T-helper 1 cell (primary cell): ENCODE results near the gene AMT.
A peak's percentile ranks its signal among the peaks of the same experiment; 100 is the strongest.

Source experiments
- DNase-seq, 5 donors: peaks; one replicate each; pipeline ENCODE4 v3.0.0-alpha.2; 2012 to 2020
- total RNA-seq, 4 donors: gene quantifications; one replicate each; lab custom pipeline; 2026; lab: John Stamatoyannopoulos, UW

Gene AMT
- total RNA-seq, result 0 to 0.46 (median 0.12) reads per million in 4 donors

DNA sequence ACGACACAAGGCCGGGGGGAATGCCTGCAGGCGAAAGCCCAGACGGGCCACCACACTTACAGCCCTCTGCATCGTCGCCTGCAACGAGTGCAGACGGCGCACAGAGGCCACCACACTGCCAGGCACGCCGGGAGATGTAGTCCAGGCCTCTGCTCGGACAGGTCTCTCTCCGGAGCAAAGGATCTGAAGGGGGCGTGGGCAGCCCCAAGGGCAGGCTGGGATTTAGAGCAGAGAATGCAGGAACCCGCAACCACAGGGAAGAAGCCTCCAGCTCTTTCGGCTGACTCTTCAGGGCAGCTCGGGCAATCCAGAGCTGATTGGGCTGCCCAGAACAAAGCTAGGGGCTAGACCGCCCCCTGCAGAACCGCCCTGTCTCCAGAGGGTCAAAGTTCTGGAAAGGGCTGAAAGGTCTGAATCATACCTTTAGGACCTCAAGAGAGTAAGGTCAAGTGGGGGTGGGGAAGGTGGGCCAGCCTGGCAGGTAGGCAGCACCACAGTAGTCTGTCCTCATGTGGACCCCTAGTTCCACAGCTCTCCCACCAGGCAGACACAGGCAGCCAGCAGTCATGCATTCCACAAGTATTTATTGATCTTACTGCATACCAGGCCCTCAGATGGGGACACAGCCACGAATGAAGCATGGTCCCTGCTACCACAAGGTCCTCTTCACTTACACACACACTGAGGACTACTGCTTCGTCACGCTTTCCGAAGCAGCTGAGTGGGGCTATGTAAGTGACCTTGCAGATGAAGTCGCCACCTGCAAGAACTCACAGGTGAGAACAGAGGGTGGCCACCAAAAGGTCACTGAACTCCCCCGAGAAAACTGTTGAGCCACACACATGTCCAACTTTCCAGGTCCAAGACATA is at the start of gene AMT:
AMT (minus strand) TSS at position 95 of the 870 bp plus-strand sequence; CDS start at position 72, 23 bp downstream.
- no peak for DNase-seq

- no peak for DNase-seq
These were observed 48.6 kb upstream of the AMT start for GRCh38 chr3:49470714-49471420.

DNA sequence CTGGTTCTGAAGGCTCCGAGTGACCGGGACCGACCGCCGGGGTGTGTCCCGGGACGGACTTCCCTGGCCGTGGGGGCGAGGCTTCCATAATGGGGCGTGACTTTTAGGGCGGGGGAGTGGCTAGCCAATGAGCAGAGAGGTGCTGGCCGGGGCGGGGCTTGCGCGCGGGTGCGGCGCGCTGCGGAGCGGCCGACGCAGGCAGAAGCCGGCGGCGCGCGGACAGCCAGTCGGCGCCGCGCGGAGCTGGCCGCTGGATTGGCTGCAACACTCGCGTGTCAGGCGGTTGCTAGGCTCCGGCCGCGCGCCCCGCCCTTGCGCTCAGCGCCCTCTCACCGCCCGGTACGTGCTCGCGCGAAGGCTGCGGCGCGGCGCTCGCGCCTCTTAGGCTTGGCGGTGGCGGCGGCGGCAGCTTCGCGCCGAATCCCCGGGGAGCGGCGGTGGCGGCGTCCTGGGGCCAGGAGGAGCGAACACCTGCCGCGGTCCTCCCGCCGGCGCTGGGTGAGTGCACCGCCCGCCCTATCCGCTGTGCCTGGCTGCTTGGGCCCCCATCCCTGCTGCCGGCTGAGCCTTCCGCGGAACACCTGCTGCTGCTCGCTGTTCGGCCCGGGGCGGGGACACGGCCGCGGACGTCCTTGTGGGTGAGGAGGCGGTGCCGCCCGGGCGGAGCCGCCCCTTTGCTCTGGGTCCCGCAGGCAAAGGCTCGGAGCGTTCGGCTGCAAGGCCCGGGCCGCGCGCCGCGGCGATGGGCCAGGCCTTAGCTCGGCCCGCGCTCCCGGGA is 47.9 kb upstream of the AMT start, which contains the start of gene DAG1:
DAG1 (plus strand) TSS at position 332 of the 778 bp plus-strand sequence. CDS start 40,268 bp downstream, outside the sequence.
- peak; percentile 90 to 97 (median 92) for DNase-seq

DNA sequence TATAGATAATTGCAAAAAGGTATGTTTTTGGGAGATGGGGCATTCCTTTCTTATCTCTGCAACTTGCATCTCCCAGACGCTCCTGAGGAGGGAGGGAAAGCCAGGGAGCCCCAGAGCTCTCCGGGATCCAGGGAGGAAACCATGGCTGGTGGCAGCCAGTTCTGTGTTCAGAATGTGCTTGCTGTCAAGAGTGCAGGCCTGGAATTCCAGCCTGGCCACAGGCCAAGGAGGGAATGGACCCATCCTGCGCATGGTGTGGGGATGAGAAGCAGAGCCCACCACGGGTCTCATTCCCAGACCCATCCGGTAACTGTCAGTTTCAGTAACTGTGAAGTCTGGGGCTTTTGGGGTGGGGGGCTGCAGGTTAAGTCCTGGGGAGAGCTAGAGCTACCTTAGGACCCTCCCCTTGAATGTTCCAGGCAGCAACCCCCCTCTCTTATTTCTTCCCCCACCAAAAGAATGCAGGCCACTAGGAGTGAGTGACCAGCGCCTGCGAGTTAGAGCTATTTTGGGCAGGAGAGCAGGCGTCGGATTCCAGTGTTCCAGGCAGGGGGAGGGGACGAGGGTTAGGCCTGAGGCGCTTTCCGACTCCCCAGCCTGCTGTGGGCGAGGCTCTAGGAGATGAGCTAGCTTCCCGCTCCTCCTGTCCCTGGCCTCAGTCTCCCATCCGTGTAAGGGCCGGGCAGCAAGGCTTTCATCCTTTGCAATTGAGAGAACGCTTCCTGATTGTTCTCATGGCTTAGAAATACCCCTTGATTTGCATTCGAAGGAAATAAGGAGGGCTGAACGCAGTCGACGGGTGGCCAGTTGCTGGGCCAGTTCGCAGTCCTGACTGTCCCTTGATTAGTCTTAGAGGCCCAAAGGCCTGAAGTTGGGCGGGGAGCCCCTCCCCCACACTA is 47.0 kb upstream of the AMT start:
- DNase-seq, result peak in 2 of 5 donors; percentile 1 to 15

DNA sequence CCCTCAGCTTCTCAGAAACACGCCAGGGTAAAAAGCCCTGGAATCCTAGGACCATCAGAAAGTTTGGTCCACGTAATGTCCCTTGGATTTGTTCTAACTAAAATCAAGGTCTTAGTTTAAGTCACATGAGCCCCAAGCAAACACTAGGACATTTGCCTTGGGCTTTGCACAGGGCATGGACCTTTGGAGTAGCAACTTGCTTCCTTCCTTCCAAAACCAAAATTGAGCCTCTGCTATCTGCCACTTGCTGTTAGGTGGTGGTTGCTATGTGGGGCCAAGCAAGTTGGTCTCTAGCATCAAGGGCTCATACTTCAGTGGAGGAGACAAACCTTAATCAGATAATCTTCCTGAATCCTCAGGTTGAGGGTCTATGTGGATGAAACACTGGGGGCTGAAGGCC is 43.8 kb upstream of the AMT start:
- DNase-seq, result no peak

DNA sequence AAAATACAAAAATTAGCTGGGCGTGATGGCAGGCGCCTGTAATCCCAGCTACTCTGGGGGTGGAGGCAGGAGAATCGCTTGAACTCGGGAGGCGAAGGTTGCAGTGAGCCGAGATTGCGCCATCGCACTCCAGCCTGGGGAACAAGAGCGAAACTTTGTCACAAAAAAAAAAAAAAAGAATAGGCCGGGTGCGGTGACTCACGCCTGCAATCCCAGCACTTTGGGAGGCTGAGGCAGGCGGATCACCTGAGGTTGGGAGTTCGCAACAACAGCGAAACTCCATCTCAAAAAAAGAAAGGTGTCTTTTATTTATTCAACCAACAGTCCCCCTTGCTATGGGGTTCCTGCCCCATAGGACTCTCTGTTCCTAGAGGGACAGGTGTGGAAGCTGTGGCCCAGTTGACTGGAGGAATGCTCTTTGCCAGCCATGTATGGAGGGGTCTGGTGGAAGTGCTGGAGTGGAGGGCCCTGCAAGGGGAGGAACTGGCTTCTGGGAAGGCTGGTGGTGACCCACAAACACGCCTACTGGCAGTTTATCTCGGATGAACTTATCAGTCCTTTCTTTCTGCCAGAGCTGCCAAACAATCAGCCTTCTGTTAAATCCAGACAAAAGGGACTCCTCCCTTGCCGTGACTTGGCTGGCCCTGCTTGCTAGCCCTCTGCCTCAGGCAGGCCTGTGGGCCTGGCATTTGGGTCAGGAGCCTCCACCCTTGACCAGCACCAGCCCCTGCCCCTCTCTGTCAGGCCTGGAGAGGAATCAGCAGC is 43.2 kb upstream of the AMT start:
- no peak for DNase-seq

DNA sequence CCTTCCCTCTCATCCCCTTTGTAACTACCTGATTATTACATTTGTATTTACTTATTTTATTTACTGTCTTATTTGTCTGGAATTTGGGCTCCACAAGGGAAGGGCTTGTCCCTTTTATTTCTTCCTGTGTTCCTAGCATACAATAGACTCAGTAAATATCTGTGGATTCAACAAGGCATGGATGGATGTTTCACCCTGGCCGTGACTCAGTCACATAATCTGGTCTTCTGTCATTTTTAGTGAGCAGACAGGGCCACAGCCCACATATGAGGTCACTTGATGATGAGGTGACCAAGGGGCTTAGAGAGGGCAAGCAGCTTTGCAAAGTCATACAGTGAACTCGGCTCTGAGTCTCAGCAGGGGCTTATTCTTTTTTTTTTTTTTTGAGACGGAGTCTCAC is 39.9 kb upstream of the AMT start:
- no peak for DNase-seq

- no peak for DNase-seq
These were observed 39.3 kb upstream of the AMT start for GRCh38 chr3:49461443-49462171.

DNA sequence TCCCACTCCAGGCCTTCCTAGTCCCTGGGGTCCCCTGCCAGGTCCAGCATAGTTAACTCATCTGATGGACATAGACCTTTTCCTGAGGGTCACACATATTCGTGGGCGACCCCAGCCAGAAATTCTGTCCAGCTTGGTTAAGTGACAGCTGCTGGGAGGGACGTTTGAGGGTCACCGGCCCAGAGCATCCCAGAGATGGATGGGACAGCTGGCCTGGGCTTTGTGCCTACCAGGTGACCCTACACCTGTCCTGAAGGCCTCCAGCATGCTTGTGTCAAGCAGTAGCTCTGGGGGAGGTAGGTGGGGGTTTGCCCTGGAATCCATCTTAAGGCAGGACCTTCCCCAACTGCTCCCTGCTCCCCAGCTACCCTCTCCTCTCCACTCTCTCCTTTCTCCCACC is 38.7 kb upstream of the AMT start:
- DNase-seq, result no peak

- no peak for DNase-seq
These were observed 38.1 kb upstream of the AMT start for GRCh38 chr3:49460188-49460890.

DNA sequence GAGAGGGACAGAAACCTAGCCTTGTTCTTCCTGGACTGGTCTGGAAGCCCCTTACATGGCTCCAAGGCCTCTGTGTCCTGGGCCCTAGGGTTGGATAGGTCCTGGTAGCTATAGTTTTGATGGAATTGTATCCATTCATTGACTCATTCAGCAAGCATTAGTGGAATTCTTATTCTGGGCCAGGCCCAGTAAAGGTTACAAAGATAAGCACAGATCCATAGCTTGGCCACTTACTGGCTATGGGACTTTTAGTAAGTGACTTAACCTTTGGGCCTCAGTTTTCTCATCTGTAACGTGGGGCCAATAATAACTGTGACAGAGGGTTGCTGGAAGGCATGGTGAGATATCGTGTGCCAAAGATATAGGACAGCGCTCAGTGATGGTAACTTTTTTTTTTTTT is 34.2 kb upstream of the AMT start:
- DNase-seq, result no peak

DNA sequence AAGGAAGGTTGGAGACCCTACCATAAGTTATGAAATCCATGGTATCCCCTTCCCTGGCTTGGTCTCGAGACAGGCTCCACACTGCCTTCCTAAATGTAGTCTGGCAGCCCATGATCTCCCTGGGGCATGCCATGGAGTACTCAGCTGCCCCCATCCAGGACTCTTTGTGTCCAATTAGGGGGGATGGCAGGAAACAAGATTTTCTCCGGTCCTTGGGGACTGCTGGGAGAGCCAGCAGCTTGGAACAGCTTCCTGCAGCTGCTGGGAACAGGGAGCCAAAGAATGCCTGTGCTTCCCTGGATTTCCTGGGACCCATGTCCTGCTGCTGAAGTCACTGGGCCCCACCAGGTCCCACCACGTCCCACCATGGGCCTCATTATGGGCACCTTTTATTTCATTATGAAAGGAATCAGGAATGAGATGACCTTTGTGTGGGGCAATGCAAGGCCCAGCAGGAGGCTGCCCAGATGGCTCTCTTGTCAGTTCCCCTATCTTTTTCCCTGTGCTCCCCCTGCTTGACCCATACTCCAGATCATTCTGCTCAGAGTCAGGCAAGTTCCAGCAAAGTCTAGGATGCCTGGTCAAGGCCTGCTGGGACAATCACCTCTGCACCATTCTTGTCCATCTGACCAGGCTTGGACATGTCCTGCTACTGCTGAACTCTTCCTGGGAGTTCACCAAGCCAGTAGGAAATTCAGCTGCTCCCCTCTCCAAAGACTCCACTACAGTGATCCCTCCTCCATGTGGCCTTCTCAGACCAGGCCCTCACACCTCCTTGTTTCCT is 32.8 kb upstream of the AMT start:
- no peak for DNase-seq

- DNase-seq, result no peak
These were observed 32.2 kb upstream of the AMT start for GRCh38 chr3:49454458-49454857.

DNA sequence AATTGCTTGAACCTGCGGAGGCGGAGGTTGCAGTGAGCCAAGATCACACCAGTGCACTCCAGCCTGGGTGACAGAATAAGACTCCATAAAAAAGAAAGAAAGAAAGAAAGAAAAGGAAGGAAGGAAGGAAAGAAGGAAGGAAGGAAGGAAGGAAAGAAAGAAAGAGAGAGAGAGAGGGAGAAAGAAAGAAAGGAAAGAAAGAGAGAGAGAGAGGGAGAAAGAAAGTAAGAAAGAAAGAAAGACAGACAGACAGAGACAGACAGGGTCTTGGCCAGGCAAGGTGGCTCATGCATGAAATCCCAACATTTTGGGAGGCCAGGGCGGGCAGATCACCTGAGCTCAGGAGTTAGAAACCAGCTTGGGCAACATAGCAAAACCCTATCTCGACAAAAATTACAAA is 31.3 kb upstream of the AMT start:
- DNase-seq, result no peak

- DNase-seq, result no peak
These were observed 23.1 kb upstream of the AMT start for GRCh38 chr3:49445391-49445790.

DNA sequence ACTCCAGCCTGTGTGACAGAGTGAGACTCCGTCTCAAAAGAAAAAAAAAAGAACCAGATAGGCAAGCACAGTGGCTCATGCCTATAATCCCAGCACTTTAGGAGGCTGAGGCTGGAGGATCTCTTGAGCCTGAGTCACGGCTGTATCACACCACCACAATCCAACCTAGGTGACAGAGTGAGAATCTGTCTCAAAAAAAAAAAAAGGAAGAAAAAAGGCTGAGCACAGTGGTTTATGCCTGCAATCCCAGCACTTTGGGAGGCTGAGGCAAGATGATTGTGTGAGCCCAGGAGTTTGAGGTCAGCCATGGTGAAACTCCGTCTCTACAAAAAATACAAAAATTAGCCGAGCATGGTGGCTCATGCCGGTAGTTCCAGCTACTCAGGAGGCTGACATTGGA is 12.5 kb upstream of the AMT start:
- DNase-seq, result no peak

DNA sequence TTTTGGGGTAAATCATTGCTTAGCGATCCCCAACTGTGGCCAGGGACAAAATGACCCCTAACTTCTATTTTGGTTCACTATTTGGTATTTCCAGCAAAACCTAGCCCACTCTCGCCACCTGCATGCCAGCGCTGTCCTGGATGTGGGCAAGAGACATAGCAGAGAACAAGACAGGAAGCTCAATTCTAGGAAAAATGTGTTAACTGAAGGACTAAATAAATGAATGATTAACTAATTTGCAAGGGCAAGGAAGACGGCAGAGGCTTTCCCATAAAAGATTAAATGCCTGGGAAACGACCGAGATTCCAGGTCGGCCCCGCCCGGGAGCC is 6.4 kb upstream of the AMT start:
- DNase-seq, result no peak

DNA sequence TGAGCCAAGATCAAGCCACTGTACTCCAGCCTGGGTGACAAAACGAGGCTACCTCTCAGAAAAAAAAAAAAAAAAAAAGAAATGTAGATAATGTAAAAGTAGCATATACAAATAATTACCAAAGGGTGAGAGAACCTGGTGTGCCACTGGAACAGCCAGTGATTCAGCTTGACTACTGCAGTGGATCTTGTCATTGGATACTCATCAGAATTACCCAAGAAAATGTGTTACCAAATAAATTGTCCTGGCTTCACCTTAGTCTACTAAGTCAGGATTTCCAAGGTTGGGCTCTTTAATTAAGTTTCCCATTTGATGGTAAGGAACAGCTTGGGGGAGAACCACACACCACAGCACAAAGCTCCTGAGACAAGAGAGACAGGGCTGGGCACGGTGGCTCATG is 5.3 kb upstream of the AMT start:
- no peak for DNase-seq

- no peak for DNase-seq
These were observed 2.5 kb upstream of the AMT start for GRCh38 chr3:49424816-49425215.
